Brain pericyte (primary cell): Measurements from ENCODE around the gene CYP4F22.
"Not testable (repeated sequence)": the region's sequence is repeated elsewhere in the genome, so short reads cannot be mapped to it uniquely, and the experiment has no call there.

Experiments
- DNase-seq: peaks from one replicate; pipeline ENCODE4 v3.0.0-alpha.2; 2012; ENCODE audit warnings: low read depth, low spot score

CYP4F22 gene

DNA sequence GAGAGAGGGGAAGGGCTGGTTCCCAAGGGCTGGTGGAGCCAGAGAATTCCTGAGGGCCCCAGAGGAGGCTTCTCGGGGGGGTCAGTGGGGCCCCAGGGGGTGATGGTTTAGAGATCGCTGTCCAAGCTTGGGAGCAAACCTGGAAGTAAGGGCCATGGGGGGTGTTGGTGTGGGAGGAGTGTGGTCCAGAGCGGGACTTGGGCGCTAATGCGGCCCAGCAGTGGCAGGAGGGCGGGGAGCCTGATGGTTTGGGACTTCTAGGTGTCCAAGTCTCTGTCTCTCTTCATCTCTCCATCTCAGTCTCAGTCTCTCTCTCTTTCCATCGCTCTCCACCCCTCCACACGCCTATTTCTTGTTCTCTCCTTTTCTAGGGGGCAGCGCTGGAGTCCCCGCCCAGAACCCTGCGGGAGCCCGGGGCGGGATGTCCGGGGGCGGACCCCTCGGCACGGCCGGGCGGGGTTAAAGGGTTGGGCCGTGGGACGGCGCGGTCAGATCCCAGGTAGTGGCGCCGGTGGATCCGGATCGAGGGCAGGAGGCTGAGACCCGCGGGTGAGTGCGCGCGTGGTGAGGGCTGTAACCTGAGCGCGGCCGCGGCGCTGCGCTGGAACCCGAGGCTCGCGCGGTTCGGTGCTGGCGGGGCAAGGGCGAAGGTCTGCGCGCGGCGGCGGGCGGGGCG, at the start of gene CYP4F22:
CYP4F22 (plus strand) TSS at position 491 of the 676 bp plus-strand sequence. CDS start 16,812 bp downstream, outside the sequence.
- DNase-seq = no peak

- DNase-seq = no peak
These were observed 46.6 kb upstream of the CYP4F22 start for GRCh38 chr19:15461694-15462093.

DNA sequence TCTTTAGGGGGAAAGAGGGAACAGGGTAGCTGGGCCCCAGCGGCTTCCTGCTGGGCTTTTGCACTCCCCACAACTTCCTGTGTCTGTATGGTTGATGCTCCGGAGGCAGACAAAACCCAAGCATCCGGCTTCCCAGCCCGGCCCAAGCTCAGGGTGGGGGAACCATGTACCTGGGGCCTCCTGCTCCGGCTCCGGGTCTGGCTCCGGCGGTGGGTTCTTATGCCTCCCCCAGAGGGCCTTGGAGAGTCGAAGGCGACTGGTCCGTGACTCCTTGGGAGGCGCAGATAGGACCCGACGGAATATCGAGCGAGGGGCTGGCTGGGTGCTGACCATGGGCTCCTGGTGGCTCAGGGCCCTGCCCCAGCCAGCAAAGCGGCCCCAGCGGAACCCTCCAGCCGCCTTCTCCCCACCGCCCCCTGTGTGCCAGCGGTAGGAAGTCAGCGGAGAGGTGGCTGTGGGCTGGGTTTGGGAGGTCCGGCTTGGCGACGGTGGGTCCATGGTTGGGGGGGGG, 44.4 kb upstream of the CYP4F22 start:
- no peak for DNase-seq

GRCh38 chr19:15464394-15465385, 43.6 kb upstream of the CYP4F22 start, which contains the start of gene RASAL3:
Gene RASAL3, minus strand, starts transcription at chr19:15464544. Its CDS starts 186 bp downstream, at chr19:15464358.
- DNase-seq = no peak

DNA sequence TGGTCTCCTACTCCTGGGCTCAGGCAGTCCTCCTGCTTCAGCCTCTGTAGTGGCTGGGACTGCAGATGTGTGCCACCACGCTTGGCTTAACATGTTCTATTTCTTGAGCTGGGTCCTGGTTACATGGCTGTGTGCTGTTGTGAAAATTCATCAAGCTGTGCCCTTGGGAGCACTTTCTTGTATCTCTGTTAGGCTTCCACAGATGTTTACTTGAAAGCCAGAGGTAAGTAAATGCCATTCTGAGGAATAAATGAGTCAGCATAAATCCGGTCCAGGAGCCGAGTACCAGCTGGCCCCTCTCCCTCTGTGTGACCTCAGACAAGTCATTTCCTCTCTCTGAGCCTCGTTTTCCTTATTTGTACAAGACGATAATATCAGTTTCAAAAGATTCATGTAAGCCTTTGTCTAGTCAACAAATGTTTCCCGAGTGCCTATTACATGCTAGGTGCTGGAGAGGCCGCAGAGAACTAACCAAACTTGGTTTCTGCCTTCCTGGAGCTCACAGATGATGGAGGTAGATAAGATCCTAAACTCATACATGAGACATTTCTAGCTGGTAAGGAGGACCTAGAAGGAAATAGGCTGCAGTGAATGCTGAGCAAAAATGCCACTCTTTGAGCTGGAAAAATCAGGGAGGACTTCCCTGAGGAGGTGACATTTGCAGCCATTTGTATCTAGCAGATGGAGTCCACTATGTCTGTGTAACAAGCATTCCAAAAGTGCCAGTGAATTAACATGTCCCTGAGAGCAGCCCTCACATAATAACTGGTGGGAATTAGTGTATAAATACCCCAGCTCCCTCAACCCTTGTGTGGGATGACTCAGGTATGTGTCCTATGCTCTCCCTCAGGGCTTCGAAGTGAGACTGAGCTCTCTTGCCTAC, 41.2 kb upstream of the CYP4F22 start:
- DNase-seq = no peak

DNA sequence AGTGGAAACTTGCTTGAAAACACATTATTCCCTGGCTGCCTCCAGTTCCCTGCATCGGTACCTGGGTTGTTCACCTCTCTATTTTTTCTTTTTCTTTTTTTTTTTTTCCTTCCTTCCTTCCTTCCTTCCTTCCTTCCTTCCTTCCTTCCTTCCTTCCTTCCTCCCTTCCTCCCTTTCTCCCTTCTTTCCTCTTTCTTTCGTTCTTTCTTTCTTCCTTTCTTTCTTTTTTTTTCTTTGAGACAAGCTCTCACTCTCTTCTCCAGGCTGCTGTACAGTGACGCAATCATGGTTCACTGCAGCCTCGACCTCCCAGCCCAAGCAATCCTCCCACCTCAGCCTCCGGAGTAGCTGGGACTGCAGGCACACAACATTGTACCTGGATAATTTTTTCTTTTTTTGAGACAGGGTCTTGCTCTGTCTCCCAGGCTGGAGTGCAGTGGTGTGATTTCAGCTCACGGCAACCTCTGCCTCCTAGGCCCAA, 40.6 kb upstream of the CYP4F22 start:
- no peak for DNase-seq

DNA sequence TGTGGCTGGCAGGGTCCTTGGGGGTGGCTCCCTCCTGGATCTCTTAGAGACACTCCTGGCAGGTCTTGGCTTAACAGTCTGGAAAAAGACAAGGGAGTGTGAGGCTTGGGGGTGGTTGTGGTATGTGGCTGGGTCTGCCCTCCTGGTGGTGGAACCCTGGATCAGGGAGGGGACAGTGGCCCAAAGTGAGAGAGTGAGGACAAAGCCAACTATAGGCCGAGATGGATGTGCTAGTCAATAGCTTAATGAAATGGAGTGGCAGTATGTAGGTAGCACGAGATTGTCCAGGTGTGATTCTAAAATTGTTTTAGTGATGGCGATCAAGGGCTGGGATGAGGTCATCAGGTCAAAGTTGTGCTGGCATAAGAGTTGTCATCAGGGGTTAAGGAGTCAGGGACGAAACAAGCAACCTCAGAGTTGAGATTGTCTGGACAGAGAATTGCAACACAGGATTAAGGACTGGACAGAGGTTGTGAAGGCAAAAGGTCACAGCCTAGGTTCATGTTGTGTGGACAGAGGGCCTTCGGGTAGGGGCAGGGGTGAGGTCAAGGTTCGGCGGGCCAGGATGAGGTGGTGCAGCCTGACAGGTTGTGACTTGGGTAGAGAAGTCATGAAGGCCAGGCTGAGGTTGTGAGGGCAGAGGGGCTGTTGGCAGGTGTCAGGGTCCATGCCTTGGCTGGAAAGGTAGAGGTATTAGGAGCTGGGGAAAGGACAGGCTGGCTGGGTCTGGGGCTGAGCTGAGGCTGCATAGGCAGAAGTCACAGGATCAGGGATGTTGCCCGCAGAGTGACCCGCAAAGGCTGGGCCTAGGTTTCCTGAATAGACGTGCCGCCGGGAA, 39.4 kb upstream of the CYP4F22 start:
- DNase-seq = no peak

DNA sequence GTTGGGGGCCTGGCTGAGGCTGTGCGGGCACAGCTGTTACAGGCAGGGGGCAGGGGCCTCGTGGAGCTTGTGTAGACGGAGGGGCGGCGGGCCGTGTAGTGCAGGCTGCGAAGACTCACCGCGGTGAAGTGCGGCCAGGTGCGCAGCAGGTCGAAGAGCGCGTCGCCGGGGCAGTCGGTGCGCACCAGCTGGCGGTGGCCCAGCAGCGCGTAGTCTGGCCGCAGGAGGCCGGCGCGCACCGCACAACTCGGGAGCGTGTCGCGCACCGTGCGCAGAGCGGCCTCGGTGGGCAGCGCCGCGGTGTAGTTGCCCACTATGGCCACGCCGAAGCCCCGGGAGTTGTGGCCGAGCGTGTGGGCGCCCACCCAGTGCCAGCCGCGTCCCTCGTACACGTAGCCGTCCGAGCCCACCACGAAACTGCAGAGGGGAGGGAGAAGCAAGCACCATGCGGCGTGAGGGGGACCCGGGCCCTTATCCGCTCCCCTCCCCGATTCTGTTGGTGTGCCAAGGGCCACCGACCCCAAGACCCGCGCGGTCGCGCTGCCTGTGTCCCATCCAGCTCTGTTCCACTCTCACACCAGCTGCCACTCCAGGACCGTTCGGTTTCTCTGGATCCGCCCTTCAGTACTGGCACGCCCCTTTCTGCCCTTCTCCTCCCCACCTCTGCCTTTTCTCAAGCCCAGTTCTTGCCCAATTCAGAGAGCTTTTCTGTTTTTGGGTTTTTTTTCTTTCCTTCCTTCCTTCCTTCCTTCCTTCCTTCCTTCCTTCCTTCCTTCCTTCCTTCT, 38.6 kb upstream of the CYP4F22 start:
- DNase-seq = no peak

DNA sequence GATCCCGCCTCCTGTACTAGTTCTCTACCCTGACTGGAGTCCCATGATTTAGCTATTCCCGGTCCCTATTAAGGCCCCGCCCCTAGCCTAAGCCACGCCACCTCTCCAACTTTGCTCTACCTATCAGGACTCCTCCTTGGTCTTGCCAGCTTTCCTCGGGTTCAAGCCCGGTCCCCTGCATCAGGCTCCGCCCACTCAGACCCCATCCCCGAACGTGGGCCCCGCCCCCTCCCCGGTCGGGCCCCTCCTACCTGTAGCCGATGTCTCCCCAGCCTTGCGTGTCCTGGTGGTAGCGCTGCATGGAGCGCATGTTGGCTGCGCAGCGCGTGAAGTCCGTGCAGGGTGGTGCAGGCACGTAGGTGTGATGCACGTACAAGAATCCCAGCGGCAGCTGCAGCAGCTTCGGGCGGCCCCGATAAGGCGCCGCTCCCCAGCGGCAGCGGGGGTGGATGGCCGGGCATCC, 36.7 kb upstream of the CYP4F22 start:
- DNase-seq = no peak

DNA sequence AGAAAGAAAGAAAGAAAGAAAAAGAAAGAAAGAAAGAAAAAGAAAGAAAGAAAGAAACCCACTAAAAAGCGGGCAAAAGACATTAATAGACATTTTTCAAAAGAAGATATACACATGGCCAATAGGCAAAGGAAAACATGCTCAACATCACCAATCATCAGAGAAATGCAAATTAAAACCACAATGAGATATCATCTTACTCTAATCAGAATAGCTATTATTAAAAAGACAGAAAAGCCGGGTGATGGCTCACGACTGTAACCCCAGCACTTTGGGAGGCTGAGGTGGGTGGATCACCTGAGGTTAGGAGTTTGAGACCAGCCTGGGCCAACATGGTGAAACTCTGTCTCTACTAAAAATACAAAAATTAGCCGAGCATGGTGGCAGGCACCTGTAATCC, 34.5 kb upstream of the CYP4F22 start:
- DNase-seq = not testable (repeated sequence)

- no peak for DNase-seq
These were observed 33.2 kb upstream of the CYP4F22 start for GRCh38 chr19:15475169-15475568.

DNA sequence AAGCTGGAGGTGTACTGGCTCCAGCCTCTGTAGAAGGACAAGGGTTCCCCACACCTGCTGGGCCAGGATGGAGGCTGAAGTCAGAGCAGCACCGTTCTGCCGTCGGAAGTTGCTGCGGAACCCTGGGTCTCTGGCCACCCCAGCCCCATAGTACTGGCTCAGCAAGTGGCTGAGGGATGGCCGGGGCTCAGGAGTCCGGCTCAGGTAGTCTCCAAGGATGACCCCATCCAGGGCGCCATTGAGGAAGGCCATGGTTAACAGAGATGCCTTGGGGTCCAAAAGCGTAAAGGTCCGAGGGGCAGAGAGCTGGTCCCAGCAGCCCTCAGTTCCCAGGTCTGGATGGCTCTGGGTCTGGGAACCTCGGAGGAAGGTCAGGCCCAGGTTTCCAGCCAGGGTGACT, 32.7 kb upstream of the CYP4F22 start:
- DNase-seq = no peak

GRCh38 chr19:15476325-15476724, 32.0 kb upstream of the CYP4F22 start:
- DNase-seq = no peak

GRCh38 chr19:15479391-15480345, 28.7 kb upstream of the CYP4F22 start, which contains the start of gene PGLYRP2:
Gene PGLYRP2, minus strand, starts transcription at chr19:15479501. Its CDS starts 130 bp downstream, at chr19:15479371.
- DNase-seq = no peak

GRCh38 chr19:15480996-15481395, 27.3 kb upstream of the CYP4F22 start:
- DNase-seq = not testable (repeated sequence)

GRCh38 chr19:15485768-15486167, 22.6 kb upstream of the CYP4F22 start:
- not testable (repeated sequence) for DNase-seq

DNA sequence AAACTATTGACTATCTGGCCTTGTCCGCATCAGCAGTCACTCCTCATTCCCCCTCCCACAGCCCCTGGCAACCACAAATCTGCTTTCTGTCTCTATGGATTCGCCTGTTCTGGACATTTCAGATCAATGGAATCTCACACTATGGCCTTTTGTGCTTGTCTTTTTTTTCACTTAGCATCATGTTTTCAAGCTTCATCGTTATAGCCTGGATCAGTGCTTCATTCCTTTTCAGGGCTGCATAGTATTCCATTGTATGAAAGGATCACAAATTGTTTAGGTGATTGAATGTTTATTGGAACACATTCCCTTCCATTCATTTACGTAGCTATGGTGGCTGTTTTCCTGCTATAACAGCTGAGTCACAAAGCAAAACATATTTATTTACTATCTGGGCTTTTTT, 21.3 kb upstream of the CYP4F22 start:
- no peak for DNase-seq
